NCI-H2107 treated with DMSO at 0.1 percent for 48 hours (cell line): Measurements from ENCODE around the gene DNER.
"Not testable (repeated sequence)": the region's sequence is repeated elsewhere in the genome, so short reads cannot be mapped to it uniquely, and the experiment has no call there.

Experiments used
- DNase-seq: peaks from one replicate; lab custom pipeline; 2025; ENCODE audit not compliant: unreplicated experiment; lab: John Stamatoyannopoulos, UW

DNER gene

GRCh38 chr2:229627728-229628127, 86.6 kb downstream of the DNER start:
- no peak for DNase-seq

- DNase-seq, result no peak
Measured at GRCh38 chr2:229622495-229623355, 91.6 kb downstream of the DNER start.

- DNase-seq, result no peak
Measured at GRCh38 chr2:229620759-229621158, 93.6 kb downstream of the DNER start.

GRCh38 chr2:229620289-229620688, 94.1 kb downstream of the DNER start:
- no peak for DNase-seq

GRCh38 chr2:229616433-229616832, 97.9 kb downstream of the DNER start:
- no peak for DNase-seq

- not testable (repeated sequence) for DNase-seq
Measured at GRCh38 chr2:229614021-229614420, 100.3 kb downstream of the DNER start.

- no peak for DNase-seq
Measured at GRCh38 chr2:229612384-229612971, 101.9 kb downstream of the DNER start.

- no peak for DNase-seq
Measured at GRCh38 chr2:229611360-229611759, 103.0 kb downstream of the DNER start.

GRCh38 chr2:229610872-229611271, 103.5 kb downstream of the DNER start:
- DNase-seq, result no peak

- DNase-seq, result no peak
Measured at GRCh38 chr2:229610333-229610732, 104.0 kb downstream of the DNER start.

- DNase-seq, result no peak
Measured at GRCh38 chr2:229601936-229602335, 112.4 kb downstream of the DNER start.

- DNase-seq, result no peak
Measured at GRCh38 chr2:229601396-229601795, 113.0 kb downstream of the DNER start.

GRCh38 chr2:229598227-229598626, 116.1 kb downstream of the DNER start:
- DNase-seq, result no peak

- DNase-seq, result no peak
Measured at GRCh38 chr2:229596796-229597195, 117.6 kb downstream of the DNER start.

GRCh38 chr2:229591611-229592010, 122.7 kb downstream of the DNER start:
- no peak for DNase-seq

GRCh38 chr2:229586746-229587705, 127.3 kb downstream of the DNER start:
- peak; percentile 41 for DNase-seq

GRCh38 chr2:229586012-229586411, 128.3 kb downstream of the DNER start:
- no peak for DNase-seq

GRCh38 chr2:229582151-229582550, 132.2 kb downstream of the DNER start:
- DNase-seq, result no peak

- DNase-seq, result no peak
Measured at GRCh38 chr2:229578052-229578846, 136.1 kb downstream of the DNER start.

GRCh38 chr2:229575569-229576315, 138.6 kb downstream of the DNER start:
- DNase-seq, result no peak
